Activated B cell treated with CpG ODN at 0.5 μM for 24 hours (primary cell): ENCODE results near the gene PURA. TPM values are rescaled to one million over a fixed set of nuclear protein-coding genes. Genes with fewer than 3 reads are reported as not detected.

Experiments
- ATAC-seq: fragments of 200-7000 bp; cut with Tn5 transposase; one replicate; pipeline ENCODE4 v1.10.0; 2021; ENCODE audit warnings: low read depth, mild to moderate bottlenecking, moderate library complexity
- CTCF ChIA-PET: fragments of 350-600 bp; sonication (Branson Sonifier 250); formaldehyde crosslinking; loops from one replicate; lab custom pipeline; 2021; ENCODE audit warnings: antibody characterized with exemption; lab: Charles Lee
- POLR2A ChIA-PET: fragments of 350-600 bp; sonication (Branson Sonifier 250); formaldehyde crosslinking; loops from one replicate; lab custom pipeline; 2021; ENCODE audit warnings: antibody characterized with exemption; lab: Charles Lee
- DNase-seq: peaks from one replicate; pipeline ENCODE4 v3.0.0; 2022
- H3K27ac Mint-ChIP-seq: one replicate; pipeline ENCODE4 v1.8.0; 2020; ENCODE audit warnings: mixed read lengths
- H3K27me3 Mint-ChIP-seq: one replicate; pipeline ENCODE4 v1.8.0; 2021; ENCODE audit warnings: mixed read lengths
- H3K36me3 Mint-ChIP-seq: one replicate; pipeline ENCODE4 v1.8.0; 2021; ENCODE audit warnings: low read depth, mixed read lengths
- H3K4me1 Mint-ChIP-seq: one replicate; pipeline ENCODE4 v1.8.0; 2021; ENCODE audit warnings: mixed read lengths
- H3K4me3 Mint-ChIP-seq: one replicate; pipeline ENCODE4 v1.8.0; 2020; ENCODE audit warnings: mild to moderate bottlenecking, mixed read lengths
- H3K9me3 Mint-ChIP-seq: one replicate; pipeline ENCODE4 v1.8.0; 2020; ENCODE audit warnings: mixed read lengths
- intact Hi-C: fragments of 100-400 bp; cut with micrococcal nuclease; formaldehyde crosslinking; loops from one replicate; pipeline ENCODE4 v1.15.1; 2024
- total RNA-seq: library from RNA; stranded (reverse); gene quantifications from 2 replicates; pipeline ENCODE4 v1.2.3, GENCODE V29; 2022
- TF ChIP-seq, protein P1 (sequence below): fragments of 200-600 bp; IDR thresholded peaks from one replicate; pipeline ENCODE4 v1.8.0; 2022; ENCODE audit warnings: antibody characterized with exemption, mild to moderate bottlenecking

Gene PURA
- total RNA-seq, 1 donor from 2014 or later, result 14.9 TPM

DNA sequence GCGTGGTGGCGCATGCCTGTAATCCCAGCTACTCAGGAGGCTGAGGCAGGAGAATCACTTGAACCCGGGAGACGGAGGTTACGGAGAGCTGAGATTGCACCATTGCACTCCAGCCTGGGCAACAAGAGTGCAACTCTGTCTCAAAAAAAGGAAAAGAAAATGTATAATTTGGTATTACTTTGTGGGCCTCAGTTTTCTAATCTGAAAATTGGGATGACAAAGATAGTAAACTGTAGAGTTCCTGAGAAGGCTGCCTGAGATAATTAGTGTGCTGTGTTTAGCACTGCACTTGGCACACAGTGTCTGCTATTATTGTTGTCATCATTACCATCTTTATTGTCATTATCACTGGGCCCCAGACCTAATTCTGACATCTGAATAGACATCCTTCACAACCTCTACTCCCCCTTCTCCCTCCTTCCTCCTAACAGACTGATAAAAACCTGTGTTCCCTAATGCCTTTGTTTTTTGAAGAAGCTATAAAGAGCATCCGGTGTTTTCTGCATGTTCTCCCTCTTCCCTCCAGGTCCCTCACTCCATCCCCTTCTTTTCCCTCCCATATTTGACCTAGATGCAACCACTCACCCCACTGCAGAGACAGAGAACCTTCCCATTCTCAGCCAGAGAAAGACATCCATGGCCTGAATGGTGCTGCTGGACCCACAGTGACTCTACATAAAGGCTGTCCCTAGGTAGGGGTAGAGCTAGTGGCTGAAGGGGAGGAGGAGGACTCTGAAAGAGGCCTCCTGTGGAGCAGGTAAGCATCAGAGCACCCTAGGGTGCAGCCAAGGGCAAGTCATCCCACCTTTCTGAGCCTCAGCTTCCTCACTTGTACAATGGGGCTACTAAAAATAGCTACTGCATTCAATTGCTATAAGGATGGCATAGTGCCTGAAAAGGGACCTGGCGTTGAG lies 45.4 kb downstream of the PURA start:
- DNase-seq (no peak), ATAC-seq (no peak)
- Mint-ChIP-seq H3K4me3 (no peak overlapping the region), H3K27ac (no peak overlapping the region), H3K27me3 (no peaks in the 10 kb centered on the region), H3K9me3 (no peaks in the 10 kb centered on the region), H3K36me3 (no peaks in the 10 kb centered on the region), H3K4me1 (peaks cover 10% of the 10 kb centered on the region)
- CTCF ChIA-PET, result interaction anchor here (0.7 to 2.0 kb wide), 5 partner anchors 85 to 190 kb away, joined by 3 to 10 read pairs (median 3); no protein-coding TSS in a partner anchor
- intact Hi-C loops, result no loop called here
- TF ChIP-seq, protein P1, sequence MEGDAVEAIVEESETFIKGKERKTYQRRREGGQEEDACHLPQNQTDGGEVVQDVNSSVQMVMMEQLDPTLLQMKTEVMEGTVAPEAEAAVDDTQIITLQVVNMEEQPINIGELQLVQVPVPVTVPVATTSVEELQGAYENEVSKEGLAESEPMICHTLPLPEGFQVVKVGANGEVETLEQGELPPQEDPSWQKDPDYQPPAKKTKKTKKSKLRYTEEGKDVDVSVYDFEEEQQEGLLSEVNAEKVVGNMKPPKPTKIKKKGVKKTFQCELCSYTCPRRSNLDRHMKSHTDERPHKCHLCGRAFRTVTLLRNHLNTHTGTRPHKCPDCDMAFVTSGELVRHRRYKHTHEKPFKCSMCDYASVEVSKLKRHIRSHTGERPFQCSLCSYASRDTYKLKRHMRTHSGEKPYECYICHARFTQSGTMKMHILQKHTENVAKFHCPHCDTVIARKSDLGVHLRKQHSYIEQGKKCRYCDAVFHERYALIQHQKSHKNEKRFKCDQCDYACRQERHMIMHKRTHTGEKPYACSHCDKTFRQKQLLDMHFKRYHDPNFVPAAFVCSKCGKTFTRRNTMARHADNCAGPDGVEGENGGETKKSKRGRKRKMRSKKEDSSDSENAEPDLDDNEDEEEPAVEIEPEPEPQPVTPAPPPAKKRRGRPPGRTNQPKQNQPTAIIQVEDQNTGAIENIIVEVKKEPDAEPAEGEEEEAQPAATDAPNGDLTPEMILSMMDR, result no peak
- POLR2A ChIA-PET, result no interaction called here

DNA sequence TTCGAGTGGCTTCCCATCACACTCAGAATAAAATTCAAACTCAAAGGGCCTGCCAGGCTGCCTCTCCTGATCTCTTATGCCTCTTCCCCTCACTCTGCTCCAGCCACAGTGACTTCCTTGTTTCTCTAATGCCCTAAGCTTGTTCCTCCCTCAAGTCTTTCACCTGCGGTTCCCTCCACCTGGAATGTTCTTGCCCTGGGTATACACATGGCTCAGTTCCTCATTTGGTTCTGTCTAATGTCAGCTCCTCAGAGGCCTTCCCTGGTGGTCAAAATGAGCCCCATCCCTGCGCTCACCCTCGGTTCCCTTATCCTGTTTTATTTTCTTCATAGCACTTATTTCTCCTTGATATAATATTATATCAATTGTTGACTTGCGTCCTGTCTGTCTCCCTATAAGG lies 48.4 kb downstream of the PURA start:
- Mint-ChIP-seq H3K9me3 (no peaks in the 10 kb centered on the region), H3K27me3 (no peaks in the 10 kb centered on the region), H3K27ac (no peak overlapping the region), H3K4me3 (no peak overlapping the region), H3K4me1 (peaks cover 2% of the 10 kb centered on the region), H3K36me3 (no peaks in the 10 kb centered on the region)
- no peak for DNase-seq
- TF ChIP-seq, protein P1, result no peak
- intact Hi-C loops, result no loop called here
- CTCF ChIA-PET, result interaction anchor here (1.2 kb wide), 1 partner anchor 90 kb away, joined by 5 read pairs; no protein-coding TSS in a partner anchor
- POLR2A ChIA-PET, result no interaction called here
- ATAC-seq, result no peak

DNA sequence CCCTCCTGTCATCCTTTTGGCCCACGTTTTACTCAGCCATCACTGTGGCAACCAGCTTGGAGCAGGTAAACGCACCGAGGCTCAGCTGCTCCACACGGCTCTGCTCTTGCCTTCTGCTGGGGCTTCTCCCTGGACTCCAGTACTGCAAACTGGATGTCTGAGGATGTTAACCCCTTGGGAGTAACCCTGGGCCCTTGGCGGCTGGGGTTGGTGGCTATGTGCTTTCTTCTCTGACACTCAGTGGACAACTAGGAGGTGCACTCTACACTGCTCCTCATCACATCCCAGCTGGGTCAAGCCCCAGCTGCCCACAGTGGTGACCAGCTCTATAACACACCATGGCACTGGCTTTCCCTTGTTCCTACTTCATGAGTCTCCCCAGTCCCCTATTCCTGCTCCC lies 48.9 kb downstream of the PURA start:
- no peak overlapping the region for H3K27ac Mint-ChIP-seq
- no peak overlapping the region for H3K4me3 Mint-ChIP-seq
- H3K4me1 Mint-ChIP-seq, result no peaks in the 10 kb centered on the region
- H3K27me3 Mint-ChIP-seq, result no peaks in the 10 kb centered on the region
- DNase-seq (no peak), ATAC-seq (no peak)
- ChIA-PET POLR2A (no interaction called here), CTCF (interaction anchor here (1.2 kb wide), 1 partner anchor 90 kb away, joined by 5 read pairs; no protein-coding TSS in a partner anchor)
- no peaks in the 10 kb centered on the region for H3K36me3 Mint-ChIP-seq
- intact Hi-C loops, result no loop called here
- H3K9me3 Mint-ChIP-seq, result no peaks in the 10 kb centered on the region
- TF ChIP-seq, protein P1, result no peak

DNA sequence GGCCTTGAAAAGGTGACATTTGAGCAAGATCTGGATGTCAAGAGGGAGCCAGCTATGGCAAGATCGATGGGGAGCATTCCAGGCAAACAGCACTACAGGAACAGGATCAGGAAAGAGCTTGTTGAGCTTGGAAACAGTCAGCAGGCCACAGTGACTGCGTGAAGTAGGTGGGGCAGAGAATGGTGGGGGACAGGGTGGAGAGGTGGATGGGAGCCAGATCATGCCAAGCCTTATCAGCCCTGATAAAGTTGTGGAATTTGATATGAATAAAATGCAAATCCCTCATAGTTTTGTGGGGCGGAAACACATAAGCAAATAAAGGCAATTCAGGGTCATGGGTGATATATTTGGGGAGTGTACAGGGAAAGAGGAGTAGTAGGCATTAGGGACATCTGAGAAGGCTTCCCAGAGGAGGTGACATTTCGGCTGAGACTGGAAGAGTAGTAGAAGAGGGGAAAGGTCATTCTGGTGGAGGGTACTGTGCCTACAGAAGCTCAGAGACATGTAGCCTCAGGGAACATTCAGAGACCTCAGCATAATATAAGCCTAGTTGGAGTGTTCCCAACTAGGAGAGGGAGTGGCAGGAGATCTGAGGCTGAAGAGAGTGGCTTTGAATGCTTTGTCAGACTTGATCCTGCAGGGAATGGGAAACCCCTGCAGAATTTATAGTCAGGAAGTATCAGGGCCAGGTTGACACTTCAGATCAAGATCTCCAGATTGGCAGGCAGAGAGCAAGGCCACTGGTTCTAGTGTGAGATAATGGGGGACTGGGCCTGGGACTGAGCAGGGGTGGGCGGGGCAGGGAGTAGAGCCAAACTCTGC lies 51.4 kb downstream of the PURA start:
- Mint-ChIP-seq H3K27ac (no peak overlapping the region), H3K36me3 (no peaks in the 10 kb centered on the region), H3K9me3 (no peaks in the 10 kb centered on the region), H3K4me3 (no peak overlapping the region), H3K27me3 (no peaks in the 10 kb centered on the region), H3K4me1 (no peaks in the 10 kb centered on the region)
- ATAC-seq, result no peak
- ChIA-PET CTCF (no interaction called here), POLR2A (no interaction called here)
- intact Hi-C loops, result no loop called here
- TF ChIP-seq, protein P1, result no peak
- no peak for DNase-seq

DNA sequence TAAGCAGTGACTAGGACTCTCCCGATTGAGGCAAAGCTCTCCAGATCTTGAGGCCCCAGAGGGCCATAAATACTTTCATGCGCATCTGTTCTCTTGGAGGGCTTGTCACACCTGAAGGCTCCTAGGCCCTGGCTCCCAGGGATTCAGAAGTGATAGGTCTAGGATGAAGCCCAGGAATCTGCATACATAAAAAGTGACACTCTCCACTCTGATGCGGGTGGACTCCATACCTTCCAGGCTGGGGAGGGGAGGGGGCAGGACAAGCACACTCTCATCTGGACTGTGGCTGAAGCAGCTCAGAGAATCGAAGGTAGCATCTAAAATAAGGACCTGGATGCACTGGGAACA lies 52.0 kb downstream of the PURA start:
- ATAC-seq, result no peak
- H3K36me3 Mint-ChIP-seq, result no peaks in the 10 kb centered on the region
- H3K27ac Mint-ChIP-seq, result no peak overlapping the region
- H3K4me3 Mint-ChIP-seq, result no peak overlapping the region
- no peaks in the 10 kb centered on the region for H3K9me3 Mint-ChIP-seq
- TF ChIP-seq, protein P1, result no peak
- no peak for DNase-seq
- intact Hi-C loops, result no loop called here
- POLR2A ChIA-PET, result no interaction called here
- no peaks in the 10 kb centered on the region for H3K4me1 Mint-ChIP-seq
- CTCF ChIA-PET, result no interaction called here
- no peaks in the 10 kb centered on the region for H3K27me3 Mint-ChIP-seq
